ENCODE measurements around the gene CA10. TPM values are rescaled to one million over a fixed set of nuclear protein-coding genes. Genes with fewer than 3 reads are reported as not detected.

CA10 gene
- polyA plus RNA-seq, 1 donor from 2014 or later, result 6.2 TPM

DNA sequence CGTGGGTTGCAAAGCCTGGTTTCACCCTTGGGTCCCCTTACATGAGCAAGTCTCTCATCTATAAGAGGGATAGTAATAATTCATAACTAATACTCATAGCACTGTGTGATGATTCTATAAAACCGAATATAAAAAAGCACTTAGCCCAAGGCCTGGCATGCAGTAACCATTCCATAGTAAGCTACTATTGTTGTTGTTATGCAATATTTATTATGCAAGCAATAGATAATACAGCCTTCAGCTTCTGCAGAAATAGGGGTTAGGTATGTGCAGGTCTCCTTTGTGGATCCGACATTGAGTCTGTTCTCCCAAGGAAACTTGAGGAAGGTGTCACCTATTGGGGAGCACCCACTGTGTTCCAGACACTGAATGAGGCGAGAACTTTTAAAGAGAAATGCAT, 497.1 kb downstream of the CA10 start:
- no peak overlapping the region for H3K4me3 ChIP-seq (ENCODE audit: low read length)
- no peaks in the 10 kb centered on the region for H3K9me3 ChIP-seq (ENCODE audit: low read length)
- H3K27ac ChIP-seq (ENCODE audit: low read length), result no peak overlapping the region
- no peak overlapping the region for H3K4me2 ChIP-seq (ENCODE audit: low read length)
- H3K36me3 ChIP-seq (ENCODE audit: insufficient read depth, low read length), result no peaks in the 10 kb centered on the region
- TF ChIP-seq EZH2 (IDR thresholded peaks at IDR 0.05; ENCODE audit: borderline replicate concordance, insufficient read depth, low read length, poor library complexity, severe bottlenecking) (no peak), POLR2AphosphoS5 (IDR thresholded peaks at IDR 0.05) (no peak), TAF1 (IDR thresholded peaks at IDR 0.05; ENCODE audit: low read depth) (no peak), SMC3 (conservative IDR thresholded peaks at IDR 0.05; ENCODE audit: poor library complexity) (no peak), RAD21 (conservative IDR thresholded peaks at IDR 0.05) (no peak), MXI1 (conservative IDR thresholded peaks at IDR 0.05; ENCODE audit: poor library complexity, severe bottlenecking) (no peak), EP300 (conservative IDR thresholded peaks at IDR 0.05; ENCODE audit: poor library complexity, severe bottlenecking) (no peak)
- TF ChIP-seq, protein P1, sequence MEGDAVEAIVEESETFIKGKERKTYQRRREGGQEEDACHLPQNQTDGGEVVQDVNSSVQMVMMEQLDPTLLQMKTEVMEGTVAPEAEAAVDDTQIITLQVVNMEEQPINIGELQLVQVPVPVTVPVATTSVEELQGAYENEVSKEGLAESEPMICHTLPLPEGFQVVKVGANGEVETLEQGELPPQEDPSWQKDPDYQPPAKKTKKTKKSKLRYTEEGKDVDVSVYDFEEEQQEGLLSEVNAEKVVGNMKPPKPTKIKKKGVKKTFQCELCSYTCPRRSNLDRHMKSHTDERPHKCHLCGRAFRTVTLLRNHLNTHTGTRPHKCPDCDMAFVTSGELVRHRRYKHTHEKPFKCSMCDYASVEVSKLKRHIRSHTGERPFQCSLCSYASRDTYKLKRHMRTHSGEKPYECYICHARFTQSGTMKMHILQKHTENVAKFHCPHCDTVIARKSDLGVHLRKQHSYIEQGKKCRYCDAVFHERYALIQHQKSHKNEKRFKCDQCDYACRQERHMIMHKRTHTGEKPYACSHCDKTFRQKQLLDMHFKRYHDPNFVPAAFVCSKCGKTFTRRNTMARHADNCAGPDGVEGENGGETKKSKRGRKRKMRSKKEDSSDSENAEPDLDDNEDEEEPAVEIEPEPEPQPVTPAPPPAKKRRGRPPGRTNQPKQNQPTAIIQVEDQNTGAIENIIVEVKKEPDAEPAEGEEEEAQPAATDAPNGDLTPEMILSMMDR (IDR thresholded peaks at IDR 0.05; ENCODE audit: poor library complexity, severe bottlenecking), result no peak
- TF ChIP-seq, protein P2, sequence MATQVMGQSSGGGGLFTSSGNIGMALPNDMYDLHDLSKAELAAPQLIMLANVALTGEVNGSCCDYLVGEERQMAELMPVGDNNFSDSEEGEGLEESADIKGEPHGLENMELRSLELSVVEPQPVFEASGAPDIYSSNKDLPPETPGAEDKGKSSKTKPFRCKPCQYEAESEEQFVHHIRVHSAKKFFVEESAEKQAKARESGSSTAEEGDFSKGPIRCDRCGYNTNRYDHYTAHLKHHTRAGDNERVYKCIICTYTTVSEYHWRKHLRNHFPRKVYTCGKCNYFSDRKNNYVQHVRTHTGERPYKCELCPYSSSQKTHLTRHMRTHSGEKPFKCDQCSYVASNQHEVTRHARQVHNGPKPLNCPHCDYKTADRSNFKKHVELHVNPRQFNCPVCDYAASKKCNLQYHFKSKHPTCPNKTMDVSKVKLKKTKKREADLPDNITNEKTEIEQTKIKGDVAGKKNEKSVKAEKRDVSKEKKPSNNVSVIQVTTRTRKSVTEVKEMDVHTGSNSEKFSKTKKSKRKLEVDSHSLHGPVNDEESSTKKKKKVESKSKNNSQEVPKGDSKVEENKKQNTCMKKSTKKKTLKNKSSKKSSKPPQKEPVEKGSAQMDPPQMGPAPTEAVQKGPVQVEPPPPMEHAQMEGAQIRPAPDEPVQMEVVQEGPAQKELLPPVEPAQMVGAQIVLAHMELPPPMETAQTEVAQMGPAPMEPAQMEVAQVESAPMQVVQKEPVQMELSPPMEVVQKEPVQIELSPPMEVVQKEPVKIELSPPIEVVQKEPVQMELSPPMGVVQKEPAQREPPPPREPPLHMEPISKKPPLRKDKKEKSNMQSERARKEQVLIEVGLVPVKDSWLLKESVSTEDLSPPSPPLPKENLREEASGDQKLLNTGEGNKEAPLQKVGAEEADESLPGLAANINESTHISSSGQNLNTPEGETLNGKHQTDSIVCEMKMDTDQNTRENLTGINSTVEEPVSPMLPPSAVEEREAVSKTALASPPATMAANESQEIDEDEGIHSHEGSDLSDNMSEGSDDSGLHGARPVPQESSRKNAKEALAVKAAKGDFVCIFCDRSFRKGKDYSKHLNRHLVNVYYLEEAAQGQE (IDR thresholded peaks at IDR 0.05; ENCODE audit: borderline replicate concordance), result no peak
- H4K20me1 ChIP-seq (ENCODE audit: insufficient read depth), result no peaks in the 10 kb centered on the region
- H3K27me3 ChIP-seq (ENCODE audit: insufficient read depth, low read depth, low read length), result no peaks in the 10 kb centered on the region
- no peaks in the 10 kb centered on the region for H3K79me2 ChIP-seq (replicated peaks; ENCODE audit: insufficient read depth, low read length)
- no peak overlapping the region for H3K9ac ChIP-seq (ENCODE audit: low read length)
- H3K9me2 ChIP-seq (ENCODE audit: insufficient read depth, low read length), result no peaks in the 10 kb centered on the region
- no peak overlapping the region for H2AFZ ChIP-seq (ENCODE audit: low read depth, low read length)
- H3F3A ChIP-seq (ENCODE audit: insufficient read depth, low read length, poor library complexity, severe bottlenecking), result no peaks in the 10 kb centered on the region

DNA sequence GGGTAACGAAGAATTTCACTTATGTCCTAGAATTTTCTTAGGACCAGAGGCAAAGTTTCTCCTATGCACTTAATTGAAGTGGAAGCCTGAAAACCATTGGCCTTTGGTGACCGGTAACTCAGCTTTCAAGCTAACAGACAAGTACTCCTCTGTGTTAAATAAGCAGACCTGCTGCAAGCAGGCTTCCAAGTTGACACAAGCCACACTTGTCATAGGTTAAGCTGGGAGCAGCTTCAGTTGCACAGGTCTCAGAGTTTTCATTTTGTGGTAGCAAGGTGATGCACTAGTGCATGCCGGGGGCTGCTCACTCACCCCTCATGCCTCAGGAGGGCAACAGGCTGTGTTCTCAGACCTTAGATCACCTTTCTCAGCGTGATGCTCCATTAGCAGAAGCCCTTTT, 498.2 kb downstream of the CA10 start:
- Histone ChIP-seq H3F3A (ENCODE audit: insufficient read depth, low read length, poor library complexity, severe bottlenecking) (no peaks in the 10 kb centered on the region), H3K4me2 (ENCODE audit: low read length) (no peak overlapping the region), H3K27ac (ENCODE audit: low read length) (no peak overlapping the region), H3K9me2 (ENCODE audit: insufficient read depth, low read length) (no peaks in the 10 kb centered on the region), H4K20me1 (ENCODE audit: insufficient read depth) (no peaks in the 10 kb centered on the region), H3K36me3 (ENCODE audit: insufficient read depth, low read length) (no peaks in the 10 kb centered on the region), H2AFZ (ENCODE audit: low read depth, low read length) (no peak overlapping the region), H3K79me2 (replicated peaks; ENCODE audit: insufficient read depth, low read length) (no peaks in the 10 kb centered on the region), H3K9me3 (ENCODE audit: low read length) (no peaks in the 10 kb centered on the region), H3K9ac (ENCODE audit: low read length) (no peak overlapping the region), H3K27me3 (ENCODE audit: insufficient read depth, low read depth, low read length) (no peaks in the 10 kb centered on the region), H3K4me3 (ENCODE audit: low read length) (no peak overlapping the region)
- TF ChIP-seq SMC3 (conservative IDR thresholded peaks at IDR 0.05; ENCODE audit: poor library complexity) (no peak), EZH2 (IDR thresholded peaks at IDR 0.05; ENCODE audit: borderline replicate concordance, insufficient read depth, low read length, poor library complexity, severe bottlenecking) (no peak), RAD21 (conservative IDR thresholded peaks at IDR 0.05) (no peak), POLR2AphosphoS5 (IDR thresholded peaks at IDR 0.05) (no peak), TAF1 (IDR thresholded peaks at IDR 0.05; ENCODE audit: low read depth) (no peak), EP300 (conservative IDR thresholded peaks at IDR 0.05; ENCODE audit: poor library complexity, severe bottlenecking) (no peak), MXI1 (conservative IDR thresholded peaks at IDR 0.05; ENCODE audit: poor library complexity, severe bottlenecking) (no peak)
- TF ChIP-seq, protein P1 (IDR thresholded peaks at IDR 0.05; ENCODE audit: poor library complexity, severe bottlenecking), result no peak
- TF ChIP-seq, protein P2 (IDR thresholded peaks at IDR 0.05; ENCODE audit: borderline replicate concordance), result no peak
